ENCODE data around the gene CYP4X1. TPM values are rescaled to one million over a fixed set of nuclear protein-coding genes. Genes with fewer than 3 reads are reported as not detected.

Gene CYP4X1
- total and polyA plus RNA-seq, 2 of the 8 experiments (the other 6 are each of a cell fraction or from before 2014, with no cell fraction given) = 1.3 to 3.5 TPM

- no peak for TF ChIP-seq SAP30 (IDR thresholded peaks at IDR 0.05; ENCODE audit: insufficient read depth, insufficient replicate concordance, low read length)
Observed at GRCh38 chr1:46991083-46991923, 32.2 kb upstream of the CYP4X1 start (continued).
